ENCODE measurements around the gene PRSS53.

The PRSS53 gene

GRCh38 chr16:31093132-31093703 is 4.5 kb upstream of the PRSS53 start:
- DNase-seq: no peak

DNA sequence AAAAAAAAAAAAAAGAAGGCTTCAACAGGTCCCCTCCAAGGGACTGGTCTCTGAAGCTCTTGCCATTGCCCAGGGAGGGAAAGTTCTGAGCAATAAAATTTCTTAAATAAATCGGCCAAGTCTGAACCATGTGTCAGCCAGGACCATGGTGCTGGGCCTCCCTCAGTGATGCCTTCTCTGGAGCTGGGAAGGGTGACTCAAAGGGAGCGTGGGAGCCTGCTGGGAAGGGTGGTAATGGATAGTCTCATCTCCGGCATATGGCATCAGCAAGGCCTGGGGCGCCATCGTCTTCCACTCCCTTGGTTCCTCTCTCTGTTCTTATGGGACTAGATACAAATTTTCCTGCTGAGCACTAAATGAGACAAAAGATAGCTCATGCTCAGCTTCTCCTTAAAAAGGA is 3.6 kb upstream of the PRSS53 start:
- DNase-seq: no peak

- DNase-seq: no peak
Measured at GRCh38 chr16:31090540-31090939, 1.8 kb upstream of the PRSS53 start.

DNA sequence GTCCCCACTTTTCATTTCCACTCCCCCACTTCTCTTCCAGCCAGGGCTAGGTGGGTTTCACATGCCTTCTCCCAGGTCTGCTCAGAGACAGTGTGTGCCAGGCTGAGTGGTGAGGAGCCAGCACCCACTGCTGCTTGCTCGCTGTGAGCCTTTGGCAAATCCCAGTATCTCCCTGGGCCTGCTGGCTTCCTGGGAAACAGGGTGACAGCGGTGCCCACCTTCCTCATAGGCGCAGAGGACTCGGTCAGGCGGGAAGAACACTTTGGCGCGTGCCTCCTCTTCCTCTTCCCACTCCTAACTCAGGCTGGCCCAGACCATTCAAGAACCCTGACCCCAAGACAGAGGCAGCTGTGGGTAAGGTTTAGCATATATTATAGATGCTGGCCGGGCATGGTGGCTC is 456 bp upstream of the PRSS53 start:
- DNase-seq: no peak

GRCh38 chr16:31087971-31088370 is 772 bp downstream of the PRSS53 start:
- no peak for DNase-seq

GRCh38 chr16:31087481-31087880 is 1.3 kb downstream of the PRSS53 start:
- DNase-seq: no peak

DNA sequence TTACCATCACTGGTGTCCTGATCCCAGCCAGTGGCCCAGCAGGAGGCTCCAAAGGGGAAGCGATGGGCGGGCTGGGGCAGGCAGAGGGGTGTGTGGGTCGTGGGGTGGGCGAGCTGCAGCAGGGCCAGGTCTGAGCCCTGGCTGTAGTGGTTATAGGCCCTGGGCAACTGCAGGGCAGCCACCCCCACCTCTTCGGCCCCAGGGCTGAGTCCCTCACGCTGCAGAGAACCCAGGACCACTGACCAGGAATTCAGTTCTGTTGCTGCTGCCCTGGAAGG is 2.2 kb downstream of the PRSS53 start:
- DNase-seq: no peak

- no peak for DNase-seq
Measured at GRCh38 chr16:31085873-31086628, 2.7 kb downstream of the PRSS53 start.

DNA sequence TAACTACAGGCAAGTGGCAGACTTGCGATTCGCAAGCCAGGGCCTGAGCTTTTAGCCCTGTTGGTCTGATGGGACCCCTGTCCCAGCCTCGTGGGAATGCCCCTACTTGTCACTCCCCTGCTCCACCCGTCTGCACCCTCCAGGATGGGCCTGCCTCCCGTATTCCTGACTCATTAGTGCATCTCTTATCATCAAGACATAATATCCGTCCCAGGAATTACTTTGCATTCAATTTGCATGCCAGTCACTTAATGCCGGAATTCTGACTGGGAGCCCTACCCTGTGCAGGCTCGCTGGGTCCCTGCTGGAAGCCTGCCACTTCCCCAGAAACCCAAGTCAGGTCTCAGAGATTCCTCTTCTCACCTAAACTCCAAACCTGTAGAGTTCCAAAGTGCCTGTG is 3.3 kb downstream of the PRSS53 start:
- DNase-seq: no peak

DNA sequence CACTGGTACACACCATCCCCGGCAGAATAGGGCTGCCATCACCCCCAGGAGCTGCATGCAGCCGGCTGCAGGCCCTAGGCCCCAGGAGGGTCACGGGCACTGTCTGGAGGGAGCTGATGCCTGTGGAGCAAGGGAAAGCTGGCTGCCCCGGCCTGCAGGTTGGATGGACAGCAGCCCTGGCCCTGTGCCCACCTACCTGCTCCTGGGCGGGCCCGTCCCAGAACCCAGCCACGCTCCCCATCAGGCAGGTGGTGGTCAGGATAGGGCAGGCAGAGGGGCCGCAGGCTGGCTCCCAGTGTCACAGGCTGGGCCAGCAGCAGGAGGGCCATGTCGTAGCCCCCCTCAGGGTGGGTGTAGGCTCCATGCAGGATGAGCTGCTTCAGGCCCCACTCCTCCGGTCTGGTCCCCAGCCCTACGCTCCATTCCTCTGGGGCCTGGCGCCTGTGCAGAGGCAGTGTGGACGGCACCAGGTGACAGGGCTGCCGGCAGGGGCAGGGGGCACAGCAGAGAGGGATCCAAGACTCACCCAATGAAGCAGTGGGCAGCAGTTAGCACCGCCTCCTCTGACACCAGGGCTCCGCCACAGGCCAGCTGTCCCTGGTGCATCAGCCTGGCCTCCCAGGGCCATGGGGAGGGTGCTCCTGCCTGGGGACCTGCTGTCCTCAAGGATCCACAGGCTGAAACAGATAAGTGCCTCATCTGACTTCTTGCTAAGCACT is 4.0 kb downstream of the PRSS53 start:
- no peak for DNase-seq

DNA sequence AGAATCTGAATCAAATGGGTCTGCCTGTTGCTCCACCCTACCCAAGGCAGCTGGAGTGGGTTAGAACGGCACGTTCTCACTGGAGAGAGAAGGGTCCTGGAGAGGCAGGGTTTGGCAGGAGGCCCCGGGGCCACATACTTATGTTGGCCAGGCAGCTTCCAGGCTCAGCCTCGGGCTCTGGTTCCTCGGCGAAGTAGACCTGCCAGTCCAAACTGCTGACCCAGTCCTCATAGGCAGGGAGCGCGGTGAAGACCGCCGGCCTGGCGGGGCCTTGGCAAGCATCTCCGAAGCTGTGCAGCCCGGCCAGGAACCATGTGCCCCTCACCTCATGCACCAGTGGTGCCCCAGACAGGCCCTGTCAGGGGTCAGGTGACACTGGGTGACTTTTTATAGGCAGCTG is 4.8 kb downstream of the PRSS53 start:
- DNase-seq: no peak

DNA sequence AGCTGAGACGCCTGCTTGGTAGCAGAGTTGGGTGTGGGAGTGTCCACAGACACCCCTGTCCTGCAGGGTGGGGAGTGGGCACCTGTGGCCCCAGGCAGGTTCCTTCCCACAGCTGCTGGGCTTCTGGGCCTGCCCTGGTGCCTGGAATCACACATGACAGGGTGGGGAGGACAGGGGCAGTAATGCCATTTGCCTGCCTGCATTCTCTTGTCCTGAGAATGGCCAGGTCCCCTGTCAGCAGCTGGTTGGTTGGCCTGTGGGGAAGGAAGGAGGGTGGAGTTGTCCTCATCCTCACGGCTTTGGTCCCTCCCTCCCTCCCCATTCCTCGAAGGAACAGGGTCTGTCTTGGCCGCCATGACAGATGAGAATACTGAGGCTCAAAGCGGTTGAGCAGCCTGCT is 5.2 kb downstream of the PRSS53 start:
- no peak for DNase-seq

DNA sequence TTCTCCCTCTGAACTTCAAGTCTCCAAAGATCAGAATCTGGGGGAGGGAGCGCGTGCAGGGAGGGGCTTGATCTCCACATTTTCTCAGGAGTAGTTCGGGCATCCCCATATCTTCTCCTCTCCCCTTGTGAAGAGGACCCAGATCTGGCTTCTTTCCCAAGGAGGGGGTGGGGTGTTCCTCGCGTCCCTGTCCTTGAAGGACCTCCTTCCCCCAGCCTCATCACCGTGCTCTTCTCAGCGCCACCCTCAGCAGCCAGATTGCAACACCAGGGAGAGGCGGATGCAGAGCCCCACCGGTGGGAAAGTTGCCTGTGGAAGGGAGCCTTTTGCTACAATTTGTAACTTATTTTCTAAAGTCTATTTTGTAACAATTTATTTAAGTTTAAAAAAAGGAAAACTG is 5.7 kb downstream of the PRSS53 start:
- DNase-seq: no peak

DNA sequence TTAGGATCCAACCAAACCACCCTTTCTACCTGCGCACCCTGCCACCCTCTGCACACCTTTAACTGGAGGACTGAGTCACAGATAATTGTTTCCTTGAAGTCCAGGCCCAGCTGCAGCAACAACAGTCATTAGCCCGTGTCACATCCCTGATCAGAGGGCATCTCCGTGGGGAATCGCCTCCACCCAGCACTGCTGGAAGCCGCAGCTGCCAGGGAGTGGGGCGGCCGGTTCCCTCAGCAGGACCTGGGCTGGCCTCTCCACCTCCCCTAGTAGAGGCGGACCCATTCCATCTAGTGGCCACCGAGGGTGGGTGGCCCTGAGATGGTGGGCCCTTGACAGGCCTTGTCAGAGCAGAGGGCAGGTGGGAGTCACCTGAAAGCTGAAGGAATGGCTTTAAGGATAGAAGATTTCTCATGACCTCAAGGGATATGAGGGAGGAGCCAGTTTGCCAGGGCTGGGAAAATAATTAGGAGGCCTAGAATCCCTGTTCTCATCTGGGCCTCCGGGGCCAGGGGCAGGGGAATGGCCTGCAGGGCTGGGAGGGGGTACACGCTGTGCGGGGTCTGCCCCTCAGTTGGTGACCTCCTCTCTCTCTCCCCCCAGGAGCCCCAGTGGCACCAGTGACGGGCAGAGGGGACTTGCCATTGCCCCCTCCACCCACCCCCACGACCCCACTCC is 6.2 kb downstream of the PRSS53 start:
- no peak for DNase-seq

GRCh38 chr16:31081428-31082351 is 7.1 kb downstream of the PRSS53 start:
- DNase-seq: no peak

- DNase-seq: no peak
Measured at GRCh38 chr16:31080756-31081419, 7.9 kb downstream of the PRSS53 start.

DNA sequence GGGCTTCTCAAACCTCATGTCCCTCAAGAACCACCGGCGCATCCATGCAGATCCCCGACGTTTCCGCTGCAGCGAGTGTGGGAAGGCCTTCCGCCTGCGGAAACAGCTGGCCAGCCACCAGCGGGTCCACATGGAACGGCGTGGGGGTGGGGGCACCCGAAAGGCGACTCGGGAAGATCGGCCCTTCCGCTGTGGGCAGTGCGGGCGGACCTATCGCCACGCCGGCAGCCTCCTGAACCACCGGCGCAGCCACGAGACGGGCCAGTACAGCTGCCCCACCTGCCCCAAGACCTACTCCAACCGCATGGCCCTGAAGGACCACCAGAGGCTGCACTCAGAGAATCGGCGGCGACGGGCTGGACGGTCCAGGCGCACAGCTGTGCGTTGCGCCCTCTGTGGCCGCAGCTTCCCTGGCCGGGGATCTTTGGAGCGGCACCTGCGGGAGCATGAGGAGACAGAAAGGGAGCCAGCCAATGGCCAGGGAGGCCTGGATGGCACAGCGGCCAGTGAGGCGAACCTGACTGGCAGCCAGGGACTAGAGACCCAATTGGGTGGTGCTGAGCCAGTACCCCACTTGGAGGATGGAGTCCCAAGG is 8.6 kb downstream of the PRSS53 start:
- no peak for DNase-seq

- DNase-seq: peak in 1 of 2 donors; percentile 34
Measured at GRCh38 chr16:31079342-31079944, 9.3 kb downstream of the PRSS53 start.

- DNase-seq: no peak
Measured at GRCh38 chr16:31078597-31079341, 10.0 kb downstream of the PRSS53 start.

GRCh38 chr16:31077592-31078396 is 10.9 kb downstream of the PRSS53 start:
- DNase-seq: no peak
